LNCAP (cell line): ENCODE data around the gene KATNBL1.

Experiments used
- TF ChIP-seq, protein P1 (sequence below): fragments of 450-650 bp; IDR thresholded peaks from 2 replicates; pipeline ENCODE4 v1.5.1; 2017; ENCODE audit warnings: mild to moderate bottlenecking

KATNBL1 gene, protein sequence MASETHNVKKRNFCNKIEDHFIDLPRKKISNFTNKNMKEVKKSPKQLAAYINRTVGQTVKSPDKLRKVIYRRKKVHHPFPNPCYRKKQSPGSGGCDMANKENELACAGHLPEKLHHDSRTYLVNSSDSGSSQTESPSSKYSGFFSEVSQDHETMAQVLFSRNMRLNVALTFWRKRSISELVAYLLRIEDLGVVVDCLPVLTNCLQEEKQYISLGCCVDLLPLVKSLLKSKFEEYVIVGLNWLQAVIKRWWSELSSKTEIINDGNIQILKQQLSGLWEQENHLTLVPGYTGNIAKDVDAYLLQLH

DNA sequence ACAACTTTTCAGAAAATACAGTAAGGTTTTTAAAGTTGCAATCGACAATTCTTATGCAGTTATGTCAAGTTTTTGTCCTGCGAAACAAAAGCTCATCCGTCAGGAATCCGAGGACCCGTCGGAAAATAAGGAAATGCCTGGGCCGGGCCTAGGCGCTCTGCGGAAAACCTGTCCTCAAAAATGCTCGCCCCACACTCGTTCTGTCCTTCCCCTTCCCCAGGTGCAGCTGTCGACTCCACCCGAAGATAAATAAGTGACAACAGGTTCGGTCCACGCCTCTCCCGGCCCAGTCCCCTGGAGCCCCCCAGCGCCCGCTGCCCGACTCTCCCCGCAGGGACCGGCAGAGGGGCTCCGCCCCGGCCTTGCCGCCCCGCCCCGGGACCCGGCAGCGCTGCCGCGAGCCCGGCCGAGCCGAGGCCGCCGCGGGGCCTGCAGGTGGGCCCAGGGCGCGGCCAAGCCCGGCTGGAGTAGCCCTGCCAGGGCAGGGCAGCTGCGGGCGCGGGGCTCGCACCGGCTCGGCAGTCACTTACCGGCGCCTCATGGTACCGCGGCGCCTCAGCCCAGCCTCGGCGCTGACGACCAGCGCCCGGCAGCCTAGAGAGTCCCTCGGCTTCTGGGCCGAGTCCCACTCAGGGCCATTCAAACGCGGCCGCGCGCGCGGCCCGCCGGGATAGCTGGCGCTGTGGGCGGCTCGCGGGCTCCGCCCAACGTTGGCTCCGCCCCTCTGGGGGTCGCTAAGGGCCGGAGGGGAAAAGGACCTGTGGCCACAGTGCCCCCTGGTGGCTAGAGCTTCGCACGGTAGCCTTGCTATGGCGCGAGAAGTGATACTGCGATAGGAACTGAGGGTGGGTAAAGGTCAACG lies at the start of gene KATNBL1:
KATNBL1 (minus strand) TSS at position 676 of the 862 bp plus-strand sequence. CDS start 46,420 bp downstream, outside the sequence.
- TF ChIP-seq, protein P1, sequence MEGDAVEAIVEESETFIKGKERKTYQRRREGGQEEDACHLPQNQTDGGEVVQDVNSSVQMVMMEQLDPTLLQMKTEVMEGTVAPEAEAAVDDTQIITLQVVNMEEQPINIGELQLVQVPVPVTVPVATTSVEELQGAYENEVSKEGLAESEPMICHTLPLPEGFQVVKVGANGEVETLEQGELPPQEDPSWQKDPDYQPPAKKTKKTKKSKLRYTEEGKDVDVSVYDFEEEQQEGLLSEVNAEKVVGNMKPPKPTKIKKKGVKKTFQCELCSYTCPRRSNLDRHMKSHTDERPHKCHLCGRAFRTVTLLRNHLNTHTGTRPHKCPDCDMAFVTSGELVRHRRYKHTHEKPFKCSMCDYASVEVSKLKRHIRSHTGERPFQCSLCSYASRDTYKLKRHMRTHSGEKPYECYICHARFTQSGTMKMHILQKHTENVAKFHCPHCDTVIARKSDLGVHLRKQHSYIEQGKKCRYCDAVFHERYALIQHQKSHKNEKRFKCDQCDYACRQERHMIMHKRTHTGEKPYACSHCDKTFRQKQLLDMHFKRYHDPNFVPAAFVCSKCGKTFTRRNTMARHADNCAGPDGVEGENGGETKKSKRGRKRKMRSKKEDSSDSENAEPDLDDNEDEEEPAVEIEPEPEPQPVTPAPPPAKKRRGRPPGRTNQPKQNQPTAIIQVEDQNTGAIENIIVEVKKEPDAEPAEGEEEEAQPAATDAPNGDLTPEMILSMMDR = peak; percentile 89

DNA sequence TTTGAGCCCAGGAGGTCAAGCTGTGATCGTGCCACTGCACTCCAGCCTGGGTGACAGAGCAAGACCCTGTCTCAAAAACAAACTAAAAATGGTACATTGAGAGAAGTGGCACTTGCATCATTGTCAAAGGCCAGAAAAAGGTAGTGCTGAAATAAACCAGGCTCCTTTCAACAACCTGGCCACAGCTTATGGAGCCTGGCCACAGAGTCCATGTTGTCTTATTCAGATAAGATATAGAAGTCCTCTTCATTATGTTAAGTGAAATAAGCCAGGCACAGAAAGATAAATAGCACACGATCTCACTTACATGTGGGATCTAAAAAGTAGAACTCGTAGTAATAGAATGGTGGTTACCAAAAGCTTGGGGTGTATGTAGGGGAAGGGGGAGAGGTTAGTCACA lies 49.7 kb upstream of the KATNBL1 start:
- TF ChIP-seq, protein P1 = no peak

DNA sequence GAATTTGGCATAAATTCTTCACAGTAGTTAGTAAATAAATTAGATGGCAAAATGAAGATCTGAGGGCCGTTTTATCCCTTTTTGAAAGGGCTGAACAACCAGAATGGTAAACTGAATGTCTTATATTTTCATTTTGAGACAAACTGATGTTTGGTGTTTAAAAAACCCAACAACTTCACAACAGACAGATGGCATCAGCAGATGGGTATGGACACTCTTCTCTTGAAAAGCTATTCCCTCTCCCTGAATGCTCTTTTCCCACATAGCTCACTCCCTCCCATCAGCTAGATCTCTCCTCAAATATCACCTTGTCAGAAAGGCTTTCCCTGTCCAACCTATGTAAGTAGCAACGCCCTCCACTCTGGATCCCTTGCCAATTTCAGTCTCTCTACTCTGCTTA lies 48.3 kb upstream of the KATNBL1 start:
- TF ChIP-seq, protein P1 = no peak

DNA sequence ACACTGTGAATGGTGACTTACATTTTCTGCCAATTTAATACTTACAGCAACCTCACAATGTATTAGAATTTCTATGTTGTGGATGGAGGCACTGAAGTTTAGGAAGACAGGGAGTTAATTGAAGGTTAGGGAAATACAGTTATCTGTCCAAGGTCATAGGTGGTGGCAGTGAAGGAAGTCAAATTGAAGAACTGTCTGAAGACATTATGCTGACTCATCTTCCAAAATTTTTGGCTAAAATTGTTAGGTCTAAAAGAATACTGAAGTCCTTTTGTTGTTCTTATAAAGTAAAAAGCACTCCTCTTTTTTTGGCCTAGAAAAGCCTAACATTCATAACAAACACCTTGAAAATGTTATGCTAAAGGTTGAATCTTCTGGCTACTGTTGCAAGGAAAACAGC lies 42.6 kb upstream of the KATNBL1 start:
- TF ChIP-seq, protein P1 = no peak

DNA sequence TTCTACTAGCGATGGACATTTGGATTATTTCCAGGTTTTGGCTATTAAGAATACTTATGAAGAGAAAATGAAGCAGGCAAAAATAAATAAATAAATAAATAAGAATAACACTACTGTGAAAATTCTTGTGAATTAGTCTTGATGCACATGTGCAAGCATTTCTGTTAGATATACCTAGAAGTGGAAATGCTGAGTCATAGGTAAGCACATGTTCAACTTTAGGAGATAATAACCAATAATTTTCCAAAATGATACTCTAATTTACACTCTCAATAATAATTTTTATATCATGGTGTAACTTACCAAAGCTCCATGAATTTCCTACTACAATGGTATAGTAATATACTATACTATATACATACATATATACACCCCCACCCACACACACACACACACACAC lies 38.3 kb upstream of the KATNBL1 start:
- TF ChIP-seq, protein P1 = no peak

DNA sequence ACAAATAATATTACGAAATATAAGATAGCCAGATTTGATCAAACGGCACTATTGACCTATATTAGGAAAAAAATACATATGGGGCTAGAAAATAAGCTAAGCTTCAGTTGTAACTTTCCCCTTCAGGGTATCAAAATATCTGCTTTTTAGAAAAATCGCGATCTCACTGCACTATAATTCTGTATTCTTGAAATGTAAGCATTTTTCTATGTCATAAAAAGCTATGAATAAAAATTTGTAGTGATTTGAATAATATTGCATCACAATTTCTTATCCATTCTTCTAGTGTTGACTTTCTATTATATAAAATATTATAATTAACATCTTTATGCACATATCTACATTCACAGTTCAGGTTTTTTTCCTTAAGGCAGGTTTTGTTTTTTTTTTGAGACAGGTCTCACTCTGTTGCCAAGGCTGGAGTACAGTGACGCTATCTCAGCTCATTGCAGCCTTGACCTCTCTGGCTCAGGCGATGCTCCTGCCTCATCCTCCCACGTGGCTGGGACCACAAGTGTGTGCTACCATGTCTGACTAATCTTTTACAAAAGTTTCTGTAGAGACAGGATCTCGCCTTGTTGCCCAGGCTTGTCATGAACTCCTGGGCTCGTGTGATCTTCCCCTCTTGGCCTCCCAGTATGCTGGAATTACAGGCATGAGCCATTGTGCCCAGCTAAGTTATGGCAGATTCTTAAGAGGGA lies 36.5 kb upstream of the KATNBL1 start:
- TF ChIP-seq, protein P1 = no peak

DNA sequence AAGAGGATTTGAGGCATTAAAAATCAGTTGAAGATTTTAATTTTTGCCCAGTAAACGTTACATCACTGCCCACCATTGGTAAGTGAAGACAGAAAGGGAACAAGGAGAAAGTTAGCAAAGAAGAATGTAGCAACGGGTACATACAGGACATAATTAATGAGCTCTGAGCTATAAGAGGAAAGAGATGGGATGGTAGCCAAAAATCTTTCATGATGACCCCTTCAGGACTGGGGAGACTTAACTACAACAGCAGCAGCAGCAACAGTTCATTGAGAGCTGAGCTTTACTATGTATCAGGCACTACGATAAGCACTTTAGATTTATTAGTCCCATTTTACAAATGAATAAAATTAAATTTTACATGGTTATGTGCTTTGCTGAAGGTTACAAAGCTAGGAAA lies 33.3 kb upstream of the KATNBL1 start:
- TF ChIP-seq, protein P1 = no peak
